ENCODE data around the gene XIRP1. TPM values are rescaled to one million over a fixed set of nuclear protein-coding genes. Genes with fewer than 3 reads are reported as not detected.

Gene XIRP1
- total RNA-seq, 2 donors from 2014 or later: not detected

DNA sequence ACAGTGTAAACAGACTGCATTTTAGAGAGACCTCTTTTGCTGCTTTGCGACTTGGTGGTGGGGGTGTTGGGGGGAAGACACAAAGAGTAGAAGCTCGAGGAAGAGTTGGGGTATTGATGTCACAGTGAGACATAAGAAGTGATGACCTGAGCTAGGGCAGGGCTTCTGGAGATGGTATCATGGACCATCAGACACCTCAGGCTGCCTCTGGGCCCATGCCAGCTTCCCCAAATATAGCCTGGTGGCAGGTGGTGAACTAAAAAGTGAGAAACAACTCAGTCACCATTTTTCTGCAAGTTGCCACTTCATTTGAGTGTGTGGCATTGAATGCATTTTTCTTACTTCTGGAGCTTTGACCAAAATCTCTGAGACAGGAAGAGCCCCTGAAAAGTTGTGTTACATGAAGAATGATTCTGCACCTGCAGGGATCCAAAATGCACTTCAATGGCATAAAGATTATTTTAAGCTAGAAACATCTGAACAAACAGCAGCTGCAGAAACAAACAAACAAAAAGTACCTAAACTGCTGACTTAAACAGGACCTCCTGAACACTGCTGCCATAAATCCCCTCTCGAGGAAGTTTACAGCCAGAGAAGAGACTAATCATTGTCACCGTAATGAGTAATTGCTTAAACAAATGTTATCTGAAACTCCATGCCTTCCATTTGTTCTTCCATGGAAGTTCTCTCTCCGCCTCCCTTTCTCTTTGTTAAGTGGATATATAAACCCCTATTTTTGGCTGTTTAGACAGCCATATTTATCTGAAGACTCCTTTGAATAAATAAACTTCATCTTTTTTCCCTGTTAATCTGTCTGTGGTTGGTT lies 15.2 kb upstream of the XIRP1 start:
- no peak for ATAC-seq
- intact Hi-C loops (cut with DNase I): no loop called here
- no peak for DNase-seq
- Histone ChIP-seq H3K4me1 (no peaks in the 10 kb centered on the region), H3K27ac (no peak overlapping the region), H3K9me3 (no peaks in the 10 kb centered on the region), H3K4me3 (no peak overlapping the region), H3K27me3 (no peaks in the 10 kb centered on the region), H3K36me3 (replicated peaks in 1 of 2; ENCODE audit: insufficient read depth in 1 of 2, low read depth in 2 of 2) (no peaks in the 10 kb centered on the region)
- no peak for TF ChIP-seq POLR2A (IDR thresholded peaks at IDR 0.05)
- TF ChIP-seq, protein P1, sequence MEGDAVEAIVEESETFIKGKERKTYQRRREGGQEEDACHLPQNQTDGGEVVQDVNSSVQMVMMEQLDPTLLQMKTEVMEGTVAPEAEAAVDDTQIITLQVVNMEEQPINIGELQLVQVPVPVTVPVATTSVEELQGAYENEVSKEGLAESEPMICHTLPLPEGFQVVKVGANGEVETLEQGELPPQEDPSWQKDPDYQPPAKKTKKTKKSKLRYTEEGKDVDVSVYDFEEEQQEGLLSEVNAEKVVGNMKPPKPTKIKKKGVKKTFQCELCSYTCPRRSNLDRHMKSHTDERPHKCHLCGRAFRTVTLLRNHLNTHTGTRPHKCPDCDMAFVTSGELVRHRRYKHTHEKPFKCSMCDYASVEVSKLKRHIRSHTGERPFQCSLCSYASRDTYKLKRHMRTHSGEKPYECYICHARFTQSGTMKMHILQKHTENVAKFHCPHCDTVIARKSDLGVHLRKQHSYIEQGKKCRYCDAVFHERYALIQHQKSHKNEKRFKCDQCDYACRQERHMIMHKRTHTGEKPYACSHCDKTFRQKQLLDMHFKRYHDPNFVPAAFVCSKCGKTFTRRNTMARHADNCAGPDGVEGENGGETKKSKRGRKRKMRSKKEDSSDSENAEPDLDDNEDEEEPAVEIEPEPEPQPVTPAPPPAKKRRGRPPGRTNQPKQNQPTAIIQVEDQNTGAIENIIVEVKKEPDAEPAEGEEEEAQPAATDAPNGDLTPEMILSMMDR (IDR thresholded peaks at IDR 0.05): no peak
- 65% methylated on average over 5 of the region's 5 CpGs for WGBS, 2 donors

DNA sequence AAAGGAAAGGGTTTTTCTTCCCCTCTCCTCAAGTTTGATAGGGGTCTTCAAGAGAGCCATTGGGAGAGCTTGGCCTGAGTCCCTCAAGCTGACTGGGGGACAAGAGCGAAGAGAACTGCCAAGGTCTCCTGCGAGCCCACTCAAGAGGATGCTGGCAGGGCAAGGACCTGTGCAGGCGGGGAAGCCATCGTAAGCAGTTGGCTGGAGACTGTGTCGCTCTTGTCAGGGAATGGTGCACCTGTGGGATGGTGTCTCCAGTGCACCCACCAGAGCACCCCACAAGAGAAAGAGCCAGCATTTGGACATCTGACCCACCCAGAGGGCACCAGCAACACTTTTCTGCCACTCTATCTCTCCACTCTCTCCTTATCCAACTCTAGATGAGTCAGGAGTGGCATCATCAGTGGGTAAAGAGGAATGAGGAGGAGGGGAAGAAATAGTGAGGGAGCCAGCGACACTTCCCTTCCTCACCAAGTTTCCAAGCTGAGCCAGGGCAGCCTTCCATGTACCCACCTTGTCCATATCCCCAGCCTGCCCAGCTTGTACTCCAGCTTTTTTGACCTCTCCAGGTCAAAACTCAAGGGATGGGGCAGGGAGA lies 13.6 kb upstream of the XIRP1 start:
- H3K36me3 ChIP-seq (replicated peaks in 1 of 2; ENCODE audit: insufficient read depth in 1 of 2, low read depth in 2 of 2): no peaks in the 10 kb centered on the region
- no peak for DNase-seq
- ATAC-seq: no peak
- intact Hi-C loops (cut with DNase I): no loop called here
- no peaks in the 10 kb centered on the region for H3K9me3 ChIP-seq
- no peaks in the 10 kb centered on the region for H3K4me1 ChIP-seq
- H3K27me3 ChIP-seq: no peaks in the 10 kb centered on the region
- no peak overlapping the region for H3K4me3 ChIP-seq
- TF ChIP-seq POLR2A (IDR thresholded peaks at IDR 0.05): no peak
- TF ChIP-seq, protein P1 (IDR thresholded peaks at IDR 0.05): no peak
- H3K27ac ChIP-seq: no peak overlapping the region
- WGBS, 2 donors: 90 to 96% methylated on average over 3 to 6 of the region's 6 CpGs

DNA sequence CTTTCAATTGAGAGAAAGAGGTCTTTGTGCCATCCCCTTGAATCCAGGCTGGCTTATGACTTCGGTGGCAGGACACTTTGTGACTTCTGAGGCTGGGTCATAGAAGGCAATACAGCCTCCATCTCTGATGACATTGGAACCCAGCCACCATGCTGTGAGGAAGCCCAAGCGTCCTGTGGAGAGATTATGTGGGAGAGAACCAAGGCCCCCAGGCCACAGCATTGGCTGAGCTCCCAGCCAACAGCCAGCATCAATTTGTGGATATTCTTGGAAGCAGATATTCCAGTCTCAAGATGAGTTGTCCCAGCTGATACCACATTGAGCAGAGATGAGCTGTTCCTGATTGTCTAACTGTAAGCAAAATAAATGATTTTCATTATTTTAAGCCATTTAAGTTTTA lies 12.7 kb upstream of the XIRP1 start:
- ATAC-seq (no peak), DNase-seq (no peak)
- Histone ChIP-seq H3K9me3 (no peaks in the 10 kb centered on the region), H3K27ac (no peak overlapping the region), H3K27me3 (no peaks in the 10 kb centered on the region), H3K36me3 (replicated peaks in 1 of 2; ENCODE audit: insufficient read depth in 1 of 2, low read depth in 2 of 2) (no peaks in the 10 kb centered on the region), H3K4me1 (no peaks in the 10 kb centered on the region), H3K4me3 (no peak overlapping the region)
- TF ChIP-seq, protein P1 (IDR thresholded peaks at IDR 0.05): no peak
- intact Hi-C loops (cut with DNase I): no loop called here
- WGBS, 2 donors: 80 to 87% methylated on average over 2 of the region's 2 CpGs

DNA sequence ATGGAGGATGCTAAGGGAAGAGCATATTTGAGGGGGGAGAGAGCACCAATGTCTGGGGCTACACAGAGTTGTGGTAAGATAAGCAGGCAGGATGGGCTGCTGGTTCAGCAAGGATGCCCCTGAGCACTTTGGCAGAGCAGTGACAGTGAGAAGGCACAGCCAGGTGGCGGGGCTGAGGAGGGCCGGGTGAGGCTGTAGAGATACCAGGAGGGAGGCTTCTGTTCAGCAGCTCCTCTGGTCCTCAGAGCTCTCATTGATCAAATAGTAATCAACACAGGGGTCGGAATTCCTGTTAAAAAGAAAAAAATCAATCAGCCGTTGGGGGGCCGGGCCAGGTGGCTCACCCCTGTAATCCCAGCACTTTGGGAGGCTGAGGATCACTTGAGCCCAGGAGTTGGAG lies 11.5 kb upstream of the XIRP1 start:
- intact Hi-C loops (cut with DNase I): no loop called here
- H3K36me3 ChIP-seq (replicated peaks in 1 of 2; ENCODE audit: insufficient read depth in 1 of 2, low read depth in 2 of 2): no peaks in the 10 kb centered on the region
- no peaks in the 10 kb centered on the region for H3K9me3 ChIP-seq
- H3K4me1 ChIP-seq: no peaks in the 10 kb centered on the region
- no peak overlapping the region for H3K27ac ChIP-seq
- H3K27me3 ChIP-seq: no peaks in the 10 kb centered on the region
- ATAC-seq: no peak
- 65 to 69% methylated on average over 5 of the region's 5 CpGs for WGBS, 2 donors
- no peak for DNase-seq
- no peak overlapping the region for H3K4me3 ChIP-seq
- TF ChIP-seq POLR2A (IDR thresholded peaks at IDR 0.05): no peak
- TF ChIP-seq, protein P1 (IDR thresholded peaks at IDR 0.05): no peak
